GM12878 (cell line): Measurements from ENCODE around the gene NRXN3. TPM values are rescaled to one million over a fixed set of nuclear protein-coding genes. Genes with fewer than 3 reads are reported as not detected.

Experiments
- IKZF2 ChIP-seq, 2 experiments: fragments of 450-650 bp; IDR thresholded peaks; 2 replicates each; pipeline ENCODE4 v1.6.1; 2017; ENCODE audit warnings: mild to moderate bottlenecking in 2 of 2, moderate library complexity in 2 of 2
- IRF4 ChIP-seq: IDR thresholded peaks from 2 replicates; pipeline ENCODE4 v1.6.1; 2011; ENCODE audit warnings: low read depth, low read length
- polyA plus RNA-seq, 11 experiments: library from polyadenylated mRNA; depleted of rRNA in 4 of 11; unstranded in 6 of 11; stranded (reverse) in 5 of 11; fragments of >200 nt; fragmentation: Nextera tagmentation in 4 of 11; fragmentation: Illumina TruSeq in 1 of 11; extraction: Ambion mirVana in 4 of 11; extraction: Trizol in 1 of 11; gene quantifications; 1 replicate in 1 of 11; 2 replicates in 10 of 11; pipeline versions ENCODE4 v1.2.1 to v1.2.3, GENCODE V29; 2011 to 2016; ENCODE audit warnings: inconsistent platforms in 2 of 11, missing spikeins in 2 of 11, low read depth in 1 of 11
- total RNA-seq, 4 experiments: library from RNA; depleted of rRNA in 3 of 4; stranded (reverse); fragments of >200 nt in 3 of 4; fragmentation: Illumina TruSeq in 1 of 4; extraction: Trizol in 1 of 4; gene quantifications; 2 replicates each; pipeline versions ENCODE4 v1.2.1 to v1.2.3, GENCODE V29; 2013 to 2021
- TF ChIP-seq, protein P1 (sequence below): fragments of 450-650 bp; IDR thresholded peaks from 2 replicates; pipeline ENCODE4 v1.6.1; 2017; ENCODE audit warnings: borderline replicate concordance
- TF ChIP-seq, protein P2 (sequence below): fragments of 450-650 bp; formaldehyde crosslinking; IDR thresholded peaks from 2 replicates; pipeline ENCODE4 v1.5.0; 2022; ENCODE audit warnings: mild to moderate bottlenecking, missing genetic modification characterization
- TF ChIP-seq, protein P3 (sequence below): fragments of 150-350 bp; IDR thresholded peaks from 2 replicates; pipeline ENCODE4 v1.6.1; 2016; ENCODE audit warnings: low read depth, low read length

NRXN3 gene
- total and polyA plus RNA-seq, 10 of the 15 experiments (the other 5 are each of a cell fraction or from before 2014, with no cell fraction given), result 0.52 to 3.3 (median 1.4) TPM

DNA sequence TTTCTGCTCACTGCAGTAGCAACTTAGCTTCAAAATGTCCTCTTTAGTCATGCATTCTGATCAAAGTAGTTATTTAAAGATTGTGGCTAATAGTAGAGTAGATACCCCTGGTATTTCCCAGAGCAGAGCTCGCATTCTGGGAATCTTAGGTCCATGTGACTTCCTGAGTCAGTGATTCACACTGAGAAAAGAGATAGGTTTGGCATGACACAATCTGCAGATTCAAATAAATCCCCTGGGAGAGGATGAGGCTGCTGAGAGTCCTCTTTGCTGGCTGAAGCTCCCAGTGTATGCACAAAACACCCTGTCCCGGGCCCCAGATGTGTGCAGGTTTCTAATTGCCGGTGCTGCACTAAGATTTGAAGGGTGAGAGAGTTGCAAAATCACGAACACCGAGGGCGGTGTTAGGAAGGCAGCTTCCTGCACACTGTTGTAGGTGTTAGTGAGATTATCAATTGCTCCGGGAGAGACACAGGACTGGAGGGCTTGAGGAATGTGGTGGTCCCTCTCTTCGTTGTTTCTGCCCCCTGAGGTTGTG lies 233.2 kb downstream of the NRXN3 start (continued):
- TF ChIP-seq, protein P1, sequence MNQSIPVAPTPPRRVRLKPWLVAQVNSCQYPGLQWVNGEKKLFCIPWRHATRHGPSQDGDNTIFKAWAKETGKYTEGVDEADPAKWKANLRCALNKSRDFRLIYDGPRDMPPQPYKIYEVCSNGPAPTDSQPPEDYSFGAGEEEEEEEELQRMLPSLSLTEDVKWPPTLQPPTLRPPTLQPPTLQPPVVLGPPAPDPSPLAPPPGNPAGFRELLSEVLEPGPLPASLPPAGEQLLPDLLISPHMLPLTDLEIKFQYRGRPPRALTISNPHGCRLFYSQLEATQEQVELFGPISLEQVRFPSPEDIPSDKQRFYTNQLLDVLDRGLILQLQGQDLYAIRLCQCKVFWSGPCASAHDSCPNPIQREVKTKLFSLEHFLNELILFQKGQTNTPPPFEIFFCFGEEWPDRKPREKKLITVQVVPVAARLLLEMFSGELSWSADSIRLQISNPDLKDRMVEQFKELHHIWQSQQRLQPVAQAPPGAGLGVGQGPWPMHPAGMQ, result no peak
- TF ChIP-seq, protein P2, sequence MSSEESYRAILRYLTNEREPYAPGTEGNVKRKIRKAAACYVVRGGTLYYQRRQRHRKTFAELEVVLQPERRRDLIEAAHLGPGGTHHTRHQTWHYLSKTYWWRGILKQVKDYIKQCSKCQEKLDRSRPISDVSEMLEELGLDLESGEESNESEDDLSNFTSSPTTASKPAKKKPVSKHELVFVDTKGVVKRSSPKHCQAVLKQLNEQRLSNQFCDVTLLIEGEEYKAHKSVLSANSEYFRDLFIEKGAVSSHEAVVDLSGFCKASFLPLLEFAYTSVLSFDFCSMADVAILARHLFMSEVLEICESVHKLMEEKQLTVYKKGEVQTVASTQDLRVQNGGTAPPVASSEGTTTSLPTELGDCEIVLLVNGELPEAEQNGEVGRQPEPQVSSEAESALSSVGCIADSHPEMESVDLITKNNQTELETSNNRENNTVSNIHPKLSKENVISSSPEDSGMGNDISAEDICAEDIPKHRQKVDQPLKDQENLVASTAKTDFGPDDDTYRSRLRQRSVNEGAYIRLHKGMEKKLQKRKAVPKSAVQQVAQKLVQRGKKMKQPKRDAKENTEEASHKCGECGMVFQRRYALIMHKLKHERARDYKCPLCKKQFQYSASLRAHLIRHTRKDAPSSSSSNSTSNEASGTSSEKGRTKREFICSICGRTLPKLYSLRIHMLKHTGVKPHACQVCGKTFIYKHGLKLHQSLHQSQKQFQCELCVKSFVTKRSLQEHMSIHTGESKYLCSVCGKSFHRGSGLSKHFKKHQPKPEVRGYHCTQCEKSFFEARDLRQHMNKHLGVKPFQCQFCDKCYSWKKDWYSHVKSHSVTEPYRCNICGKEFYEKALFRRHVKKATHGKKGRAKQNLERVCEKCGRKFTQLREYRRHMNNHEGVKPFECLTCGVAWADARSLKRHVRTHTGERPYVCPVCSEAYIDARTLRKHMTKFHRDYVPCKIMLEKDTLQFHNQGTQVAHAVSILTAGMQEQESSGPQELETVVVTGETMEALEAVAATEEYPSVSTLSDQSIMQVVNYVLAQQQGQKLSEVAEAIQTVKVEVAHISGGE, result no peak
- peak; percentile 50 to 62; a peak in 3 of 4 replicates for TF ChIP-seq IKZF2 (IDR thresholded peaks at IDR 0.05)
- TF ChIP-seq IRF4, result 0 out of 2 replicates have a peak, but pooled peaks have one; percentile 18
- TF ChIP-seq, protein P3, sequence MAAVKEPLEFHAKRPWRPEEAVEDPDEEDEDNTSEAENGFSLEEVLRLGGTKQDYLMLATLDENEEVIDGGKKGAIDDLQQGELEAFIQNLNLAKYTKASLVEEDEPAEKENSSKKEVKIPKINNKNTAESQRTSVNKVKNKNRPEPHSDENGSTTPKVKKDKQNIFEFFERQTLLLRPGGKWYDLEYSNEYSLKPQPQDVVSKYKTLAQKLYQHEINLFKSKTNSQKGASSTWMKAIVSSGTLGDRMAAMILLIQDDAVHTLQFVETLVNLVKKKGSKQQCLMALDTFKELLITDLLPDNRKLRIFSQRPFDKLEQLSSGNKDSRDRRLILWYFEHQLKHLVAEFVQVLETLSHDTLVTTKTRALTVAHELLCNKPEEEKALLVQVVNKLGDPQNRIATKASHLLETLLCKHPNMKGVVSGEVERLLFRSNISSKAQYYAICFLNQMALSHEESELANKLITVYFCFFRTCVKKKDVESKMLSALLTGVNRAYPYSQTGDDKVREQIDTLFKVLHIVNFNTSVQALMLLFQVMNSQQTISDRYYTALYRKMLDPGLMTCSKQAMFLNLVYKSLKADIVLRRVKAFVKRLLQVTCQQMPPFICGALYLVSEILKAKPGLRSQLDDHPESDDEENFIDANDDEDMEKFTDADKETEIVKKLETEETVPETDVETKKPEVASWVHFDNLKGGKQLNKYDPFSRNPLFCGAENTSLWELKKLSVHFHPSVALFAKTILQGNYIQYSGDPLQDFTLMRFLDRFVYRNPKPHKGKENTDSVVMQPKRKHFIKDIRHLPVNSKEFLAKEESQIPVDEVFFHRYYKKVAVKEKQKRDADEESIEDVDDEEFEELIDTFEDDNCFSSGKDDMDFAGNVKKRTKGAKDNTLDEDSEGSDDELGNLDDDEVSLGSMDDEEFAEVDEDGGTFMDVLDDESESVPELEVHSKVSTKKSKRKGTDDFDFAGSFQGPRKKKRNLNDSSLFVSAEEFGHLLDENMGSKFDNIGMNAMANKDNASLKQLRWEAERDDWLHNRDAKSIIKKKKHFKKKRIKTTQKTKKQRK, result no peak
